Measurements from ENCODE around the gene TSHZ1.
"Not testable (repeated sequence)": the region's sequence is repeated elsewhere in the genome, so short reads cannot be mapped to it uniquely, and the experiment has no call there.

Gene TSHZ1

GRCh38 chr18:75320506-75320905, 109.9 kb downstream of the TSHZ1 start:
- DNase-seq, result no peak

DNA sequence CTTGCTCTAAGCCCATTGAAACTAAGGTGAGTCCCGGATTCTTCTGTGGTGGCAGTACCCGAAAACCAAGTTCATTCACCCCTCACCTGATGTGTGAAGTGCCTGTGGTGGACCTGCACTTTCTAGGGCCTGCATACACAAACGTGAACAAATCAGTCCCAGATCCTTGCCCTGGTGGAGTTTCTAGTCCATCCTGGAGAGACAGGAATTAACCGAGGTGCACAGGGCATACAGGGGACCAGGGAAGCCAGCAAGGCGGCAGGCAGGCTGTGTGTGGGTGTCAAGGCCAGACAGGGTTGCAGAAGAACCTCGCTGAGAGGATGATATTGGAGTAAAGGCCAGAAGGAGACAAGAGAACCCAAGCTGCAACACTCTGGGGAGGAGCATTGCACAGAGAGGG, 110.8 kb downstream of the TSHZ1 start:
- no peak for DNase-seq

GRCh38 chr18:75322206-75322605, 111.6 kb downstream of the TSHZ1 start:
- no peak for DNase-seq

- DNase-seq, result no peak
Observed at GRCh38 chr18:75323821-75324585, 113.4 kb downstream of the TSHZ1 start.

DNA sequence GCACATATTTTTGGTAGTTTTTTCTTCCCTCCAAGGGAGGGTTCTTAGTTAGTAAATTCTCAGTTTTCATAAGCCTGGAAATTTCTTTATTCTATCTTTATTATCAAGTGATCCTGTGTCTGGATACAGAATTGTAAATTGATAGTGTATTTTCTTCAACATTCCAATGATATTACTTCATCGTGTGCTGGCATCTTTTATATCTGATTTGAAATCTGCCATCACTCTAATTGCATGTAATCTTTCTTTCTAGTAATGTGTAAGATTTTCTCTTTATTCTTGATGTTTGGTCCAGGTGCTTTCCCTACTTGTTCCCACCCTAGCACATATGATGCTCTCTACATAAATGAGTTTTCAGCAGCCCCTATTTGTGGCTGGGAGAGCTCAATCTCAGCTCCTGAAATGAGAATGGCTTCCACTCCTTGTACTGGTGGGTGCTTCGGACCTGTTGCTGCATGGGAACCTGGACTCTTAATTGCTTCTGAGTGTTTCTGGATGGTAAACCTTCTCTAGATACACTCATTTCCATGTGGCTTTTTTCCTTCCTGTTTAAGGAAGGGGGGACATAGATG, 114.2 kb downstream of the TSHZ1 start:
- DNase-seq, result no peak

- DNase-seq, result not testable (repeated sequence)
Observed at GRCh38 chr18:75329753-75330152, 119.2 kb downstream of the TSHZ1 start.

GRCh38 chr18:75330308-75330707, 119.7 kb downstream of the TSHZ1 start:
- DNase-seq, result no peak

GRCh38 chr18:75334869-75335268, 124.3 kb downstream of the TSHZ1 start:
- no peak for DNase-seq

DNA sequence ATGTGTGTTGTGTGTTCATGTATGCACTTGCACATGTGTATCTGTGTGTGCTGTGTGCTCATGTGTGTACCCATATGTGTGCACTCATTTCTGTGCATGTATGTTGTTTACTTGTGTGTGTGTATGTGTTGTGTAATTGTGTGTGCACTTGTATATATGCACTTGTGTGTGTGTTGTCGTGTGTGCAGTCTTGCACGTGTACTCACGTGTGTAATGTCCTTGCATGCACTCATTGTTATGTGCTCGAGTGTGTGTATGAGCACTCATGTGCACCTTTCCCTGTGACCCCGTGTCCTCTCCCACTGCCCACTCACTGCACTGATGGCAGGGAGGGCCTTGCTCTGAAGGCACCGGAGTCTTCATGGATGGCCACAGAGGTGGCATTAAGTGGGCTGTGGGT, 124.9 kb downstream of the TSHZ1 start:
- DNase-seq, result no peak

- DNase-seq, result no peak
Observed at GRCh38 chr18:75336767-75337166, 126.2 kb downstream of the TSHZ1 start.

- DNase-seq, result no peak
Observed at GRCh38 chr18:75337348-75337747, 126.8 kb downstream of the TSHZ1 start.

GRCh38 chr18:75338631-75339030, 128.0 kb downstream of the TSHZ1 start:
- no peak for DNase-seq

Data from activated CD4-positive, alpha-beta T cell treated with anti-CD3 and anti-CD28 coated beads for 1 hour (primary cell).